CD4-positive, alpha-beta T cell (primary cell): ENCODE measurements around the gene DGUOK. TPM values are rescaled to one million over a fixed set of nuclear protein-coding genes. Genes with fewer than 3 reads are reported as not detected.

Source experiments
- ATAC-seq: fragments of 200-7000 bp; cut with Tn5 transposase; one replicate; pipeline ENCODE4 v1.10.0; 2022; ENCODE audit warnings: mild to moderate bottlenecking; ENCODE audit not compliant: poor library complexity
- CTCF ChIA-PET: fragments of 350-600 bp; sonication (Branson Sonifier 250); formaldehyde crosslinking; loops from one replicate; lab custom pipeline; 2021; ENCODE audit warnings: antibody characterized with exemption, inconsistent platforms; lab: Charles Lee
- POLR2A ChIA-PET: fragments of 350-600 bp; sonication (Branson Sonifier 250); formaldehyde crosslinking; loops from one replicate; lab custom pipeline; 2021; ENCODE audit warnings: antibody characterized with exemption, inconsistent platforms; lab: Charles Lee
- DNase-seq, 14 experiments: peaks; one replicate each; pipeline ENCODE4 v3.0.0-alpha.2; 2013 to 2020; ENCODE audit warnings: mixed read lengths in 2 of 14
- H3K27ac ChIP-seq, 2 donors: one replicate each; pipeline versions ENCODE4 v1.5.1 to v1.7.0; 2013; ENCODE audit warnings: low read length in 2 of 2, low read depth in 1 of 2, mild to moderate bottlenecking in 1 of 2
- H3K27me3 ChIP-seq, 2 experiments: 1 replicate in 1 of 2; 2 replicates in 1 of 2; pipeline versions ENCODE4 v1.6.1 to v1.7.0; 2013; ENCODE audit warnings: low read length in 2 of 2, control low read depth in 1 of 2, mild to moderate bottlenecking in 1 of 2, moderate library complexity in 1 of 2; ENCODE audit not compliant: insufficient read depth in 2 of 2, control insufficient read depth in 1 of 2
- H3K36me3 ChIP-seq: one replicate; pipeline ENCODE4 v1.6.1; 2013; ENCODE audit warnings: low read length, control low read depth; ENCODE audit not compliant: insufficient read depth
- H3K4me1 ChIP-seq: one replicate; pipeline ENCODE4 v1.6.1; 2013; ENCODE audit warnings: low read length, control low read depth; ENCODE audit not compliant: insufficient read depth
- H3K4me3 ChIP-seq: one replicate; pipeline ENCODE4 v1.5.1; 2013; ENCODE audit warnings: mild to moderate bottlenecking, low read length, moderate library complexity
- H3K9me3 ChIP-seq, 2 experiments: 1 replicate in 1 of 2; 2 replicates in 1 of 2; pipeline versions ENCODE4 v1.6.1 to v1.7.0; 2013; ENCODE audit warnings: low read length in 2 of 2, mild to moderate bottlenecking in 2 of 2, control low read depth in 1 of 2, moderate library complexity in 1 of 2; ENCODE audit not compliant: control insufficient read depth in 1 of 2, insufficient read depth in 1 of 2
- H3K27ac Mint-ChIP-seq: one replicate; pipeline ENCODE4 v1.8.0; 2020; ENCODE audit warnings: mixed read lengths
- H3K27me3 Mint-ChIP-seq: one replicate; pipeline ENCODE4 v1.8.0; 2021; ENCODE audit warnings: mixed read lengths
- H3K36me3 Mint-ChIP-seq: one replicate; pipeline ENCODE4 v1.8.0; 2021; ENCODE audit warnings: low read depth, mixed read lengths
- H3K4me1 Mint-ChIP-seq: one replicate; pipeline ENCODE4 v1.8.0; 2021; ENCODE audit warnings: low read depth, mixed read lengths
- H3K4me3 Mint-ChIP-seq: one replicate; pipeline ENCODE4 v1.8.0; 2020; ENCODE audit warnings: mild to moderate bottlenecking, mixed read lengths
- H3K9me3 Mint-ChIP-seq: one replicate; pipeline ENCODE4 v1.8.0; 2020; ENCODE audit warnings: mixed read lengths
- intact Hi-C, 2 experiments: fragments of 100-400 bp; cut with DNase I in 1 of 2; cut with micrococcal nuclease in 1 of 2; formaldehyde crosslinking; loops; one replicate each; pipeline versions ENCODE4 v1.15.1 to v1.9.0; 2023 to 2025; cut with DNase I, micrococcal nuclease
- total RNA-seq, 174 experiments: library from RNA in 2 of 174; stranded (reverse) in 2 of 174; gene quantifications; one replicate each; pipeline ENCODE4 v1.2.3 and lab custom pipeline; 2021 to 2026
- TF ChIP-seq, protein P1 (sequence below): fragments of 200-600 bp; IDR thresholded peaks from one replicate; pipeline ENCODE4 v1.8.0; 2022; ENCODE audit warnings: antibody characterized with exemption, mild to moderate bottlenecking

Gene DGUOK
- total RNA-seq, 2 experiments from 2014 or later = 30.5 to 32.0 TPM

DNA sequence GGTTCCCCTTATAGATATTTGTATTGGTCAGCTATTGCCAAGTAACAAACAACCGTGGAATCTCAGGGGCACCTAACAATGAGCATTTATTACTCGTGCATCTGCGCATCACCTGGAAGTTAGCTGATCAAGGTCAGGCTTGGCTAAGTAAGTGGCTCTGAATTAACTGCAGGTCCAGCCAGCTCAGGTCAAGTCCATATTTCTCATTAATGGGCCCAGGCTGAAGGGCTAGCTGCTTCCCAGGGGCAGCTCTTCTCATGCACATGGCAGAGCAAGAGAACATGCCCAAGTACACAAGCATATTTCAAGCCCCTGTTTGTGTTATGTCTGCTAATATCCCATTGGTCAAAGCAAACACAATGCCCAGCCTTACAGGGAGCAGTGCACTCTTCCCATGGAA lies 7.8 kb upstream of the DGUOK start:
- Mint-ChIP-seq H3K4me1 (no peaks in the 10 kb centered on the region), H3K36me3 (no peaks in the 10 kb centered on the region), H3K4me3 (no peak overlapping the region), H3K27me3 (no peaks in the 10 kb centered on the region), H3K9me3 (no peaks in the 10 kb centered on the region), H3K27ac (no peak overlapping the region)
- H3K4me1 ChIP-seq = no peaks in the 10 kb centered on the region
- H3K27ac ChIP-seq = no peak overlapping the region
- TF ChIP-seq, protein P1, sequence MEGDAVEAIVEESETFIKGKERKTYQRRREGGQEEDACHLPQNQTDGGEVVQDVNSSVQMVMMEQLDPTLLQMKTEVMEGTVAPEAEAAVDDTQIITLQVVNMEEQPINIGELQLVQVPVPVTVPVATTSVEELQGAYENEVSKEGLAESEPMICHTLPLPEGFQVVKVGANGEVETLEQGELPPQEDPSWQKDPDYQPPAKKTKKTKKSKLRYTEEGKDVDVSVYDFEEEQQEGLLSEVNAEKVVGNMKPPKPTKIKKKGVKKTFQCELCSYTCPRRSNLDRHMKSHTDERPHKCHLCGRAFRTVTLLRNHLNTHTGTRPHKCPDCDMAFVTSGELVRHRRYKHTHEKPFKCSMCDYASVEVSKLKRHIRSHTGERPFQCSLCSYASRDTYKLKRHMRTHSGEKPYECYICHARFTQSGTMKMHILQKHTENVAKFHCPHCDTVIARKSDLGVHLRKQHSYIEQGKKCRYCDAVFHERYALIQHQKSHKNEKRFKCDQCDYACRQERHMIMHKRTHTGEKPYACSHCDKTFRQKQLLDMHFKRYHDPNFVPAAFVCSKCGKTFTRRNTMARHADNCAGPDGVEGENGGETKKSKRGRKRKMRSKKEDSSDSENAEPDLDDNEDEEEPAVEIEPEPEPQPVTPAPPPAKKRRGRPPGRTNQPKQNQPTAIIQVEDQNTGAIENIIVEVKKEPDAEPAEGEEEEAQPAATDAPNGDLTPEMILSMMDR = no peak
- no peaks in the 10 kb centered on the region for H3K36me3 ChIP-seq
- H3K9me3 ChIP-seq = no peaks in the 10 kb centered on the region
- no peak for ATAC-seq
- POLR2A ChIA-PET = interaction anchor here (0.9 kb wide), 1 partner anchor 17 kb away, joined by 3 read pairs; no protein-coding TSS in a partner anchor
- H3K4me3 ChIP-seq = no peak overlapping the region
- no peaks in the 10 kb centered on the region for H3K27me3 ChIP-seq
- intact Hi-C loops = no loop called here
- no peak for DNase-seq
- CTCF ChIA-PET = no interaction called here

DNA sequence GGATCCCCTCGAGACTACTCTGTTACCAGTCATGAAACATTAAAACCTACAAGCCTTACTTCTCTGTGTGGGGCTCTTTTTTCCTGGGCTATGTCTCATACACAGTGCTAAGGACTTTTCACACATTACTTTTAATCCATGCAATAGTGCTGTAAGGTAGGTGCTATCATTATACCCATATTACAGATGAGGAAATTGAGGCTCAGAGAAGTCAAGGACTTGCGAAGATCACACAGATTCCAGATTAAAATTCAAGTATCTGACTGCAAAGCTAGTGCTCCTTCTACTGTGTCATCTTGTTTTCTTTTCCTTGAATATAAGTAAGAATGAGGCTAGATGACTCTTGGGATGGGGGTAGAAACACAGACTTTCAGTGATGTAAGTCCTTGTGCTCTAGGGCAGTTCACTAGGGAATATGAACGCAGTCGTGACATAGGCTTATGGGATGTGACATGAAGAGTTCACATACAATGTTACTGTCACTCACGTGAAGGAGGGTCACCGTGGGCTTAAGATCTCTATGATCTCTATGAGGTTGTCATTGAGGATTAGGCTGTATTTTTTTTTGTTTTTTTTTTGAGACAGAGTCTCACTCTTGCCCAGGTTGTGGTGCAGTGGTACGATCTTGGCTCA lies 7.0 kb upstream of the DGUOK start:
- intact Hi-C loops = loop anchor here in 1 of 2 experiments (10.0 kb wide), 1 partner anchor 95 kb away; the partner anchor contains the start of gene STAMBP
- Mint-ChIP-seq H3K27ac (no peak overlapping the region), H3K9me3 (no peaks in the 10 kb centered on the region), H3K4me1 (no peaks in the 10 kb centered on the region), H3K36me3 (no peaks in the 10 kb centered on the region), H3K27me3 (no peaks in the 10 kb centered on the region), H3K4me3 (no peak overlapping the region)
- TF ChIP-seq, protein P1 = no peak
- H3K4me3 ChIP-seq = no peak overlapping the region
- no peaks in the 10 kb centered on the region for H3K27me3 ChIP-seq
- DNase-seq (no peak), ATAC-seq (no peak)
- H3K36me3 ChIP-seq = no peaks in the 10 kb centered on the region
- ChIA-PET CTCF (no interaction called here), POLR2A (no interaction called here)
- no peaks in the 10 kb centered on the region for H3K9me3 ChIP-seq
- H3K4me1 ChIP-seq = no peaks in the 10 kb centered on the region
- no peak overlapping the region for H3K27ac ChIP-seq

DNA sequence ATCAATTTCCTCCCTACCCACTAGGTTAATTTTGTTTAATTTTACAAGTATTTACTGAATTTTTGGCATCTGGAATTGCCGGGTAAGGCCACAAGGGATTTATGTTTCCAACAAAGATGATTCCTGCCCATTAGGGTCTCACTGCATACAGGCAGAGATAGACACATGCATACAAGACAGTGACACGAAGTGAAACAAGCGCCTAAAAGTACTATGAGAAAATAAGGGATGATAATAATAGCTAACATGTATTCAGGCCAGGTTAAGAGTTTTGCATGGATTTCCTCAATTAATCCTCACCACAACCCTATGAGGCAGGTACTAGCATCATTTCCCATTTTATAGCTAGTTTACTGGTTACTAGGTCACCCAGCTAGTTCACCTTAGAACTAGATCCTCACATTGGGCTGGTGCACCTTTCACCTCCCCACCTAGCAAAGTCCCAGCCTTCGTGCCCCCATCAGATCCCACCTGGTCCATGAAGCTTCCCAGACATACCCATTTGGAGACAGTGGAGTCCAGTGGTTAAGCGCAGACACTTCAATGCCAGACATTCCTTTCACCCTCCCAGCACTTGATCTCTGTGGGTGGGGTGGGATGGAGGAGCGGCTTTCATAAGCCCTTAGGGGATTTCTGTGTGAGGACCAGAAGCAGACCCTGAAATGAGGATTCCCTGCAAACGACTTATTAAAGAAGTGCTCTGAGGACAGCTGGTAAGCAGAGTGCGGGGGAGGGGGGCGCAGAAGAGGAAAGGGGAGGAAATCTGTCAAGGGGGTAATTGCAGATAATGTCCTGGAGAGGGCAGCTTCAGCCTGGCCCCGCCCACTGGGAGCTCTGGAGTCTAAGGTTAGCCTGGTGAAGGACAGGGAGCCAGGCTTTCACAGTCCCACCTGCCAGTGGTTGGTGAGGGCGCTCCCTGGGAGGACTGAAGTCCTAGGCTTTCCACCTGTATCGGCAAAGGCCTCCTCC lies 5.8 kb upstream of the DGUOK start:
- Histone ChIP-seq H3K9me3 (no peaks in the 10 kb centered on the region), H3K27ac (no peak overlapping the region), H3K27me3 (no peaks in the 10 kb centered on the region), H3K36me3 (no peaks in the 10 kb centered on the region), H3K4me3 (no peak overlapping the region), H3K4me1 (peaks cover 2% of the 10 kb centered on the region)
- H3K9me3 Mint-ChIP-seq = no peaks in the 10 kb centered on the region
- no peaks in the 10 kb centered on the region for H3K27me3 Mint-ChIP-seq
- CTCF ChIA-PET = no interaction called here
- intact Hi-C loops = loop anchor here in 1 of 2 experiments (10.0 kb wide), 1 partner anchor 96 kb away; the partner anchor contains the start of gene STAMBP
- TF ChIP-seq, protein P1 = no peak
- peak; percentile 78 for ATAC-seq
- no peaks in the 10 kb centered on the region for H3K36me3 Mint-ChIP-seq
- DNase-seq = peak in 10 of 14 experiments; percentile 12 to 67 (median 26)
- no peak overlapping the region for H3K27ac Mint-ChIP-seq
- H3K4me3 Mint-ChIP-seq = no peak overlapping the region
- H3K4me1 Mint-ChIP-seq = peaks cover under 1% of the 10 kb centered on the region
- POLR2A ChIA-PET = no interaction called here
